HG03565 (cell line): ENCODE results near the gene GAREM2.
A peak's percentile ranks its signal among the peaks of the same experiment; 100 is the strongest.

Experiments used
- ATAC-seq: cut with Tn5 transposase; IDR thresholded peaks from one replicate; pipeline ENCODE4 v1.9.1; 2021; ENCODE audit warnings: mild to moderate bottlenecking, moderate library complexity; ENCODE audit not compliant: unreplicated experiment

Gene GAREM2

DNA sequence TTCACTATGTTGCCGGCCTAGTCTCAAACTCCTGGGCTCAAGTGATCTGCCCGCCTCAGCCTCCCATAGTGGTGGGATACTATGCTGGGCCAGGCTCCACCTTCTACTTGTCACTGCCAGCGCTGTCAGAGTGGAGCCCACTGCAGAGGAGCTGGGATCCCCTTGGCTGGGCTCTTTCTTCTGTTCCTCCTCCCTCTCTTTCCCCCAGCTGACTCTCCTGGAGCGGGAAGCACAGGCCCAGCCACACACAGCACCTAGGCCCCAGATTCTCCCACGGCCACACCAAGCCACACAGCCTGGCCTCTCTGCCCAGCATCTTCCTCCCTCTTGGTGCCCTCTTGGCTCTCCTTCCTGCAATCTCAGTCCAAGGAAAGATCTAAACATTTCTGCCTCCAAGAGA is 3.7 kb upstream of the GAREM2 start:
- no peak for ATAC-seq

DNA sequence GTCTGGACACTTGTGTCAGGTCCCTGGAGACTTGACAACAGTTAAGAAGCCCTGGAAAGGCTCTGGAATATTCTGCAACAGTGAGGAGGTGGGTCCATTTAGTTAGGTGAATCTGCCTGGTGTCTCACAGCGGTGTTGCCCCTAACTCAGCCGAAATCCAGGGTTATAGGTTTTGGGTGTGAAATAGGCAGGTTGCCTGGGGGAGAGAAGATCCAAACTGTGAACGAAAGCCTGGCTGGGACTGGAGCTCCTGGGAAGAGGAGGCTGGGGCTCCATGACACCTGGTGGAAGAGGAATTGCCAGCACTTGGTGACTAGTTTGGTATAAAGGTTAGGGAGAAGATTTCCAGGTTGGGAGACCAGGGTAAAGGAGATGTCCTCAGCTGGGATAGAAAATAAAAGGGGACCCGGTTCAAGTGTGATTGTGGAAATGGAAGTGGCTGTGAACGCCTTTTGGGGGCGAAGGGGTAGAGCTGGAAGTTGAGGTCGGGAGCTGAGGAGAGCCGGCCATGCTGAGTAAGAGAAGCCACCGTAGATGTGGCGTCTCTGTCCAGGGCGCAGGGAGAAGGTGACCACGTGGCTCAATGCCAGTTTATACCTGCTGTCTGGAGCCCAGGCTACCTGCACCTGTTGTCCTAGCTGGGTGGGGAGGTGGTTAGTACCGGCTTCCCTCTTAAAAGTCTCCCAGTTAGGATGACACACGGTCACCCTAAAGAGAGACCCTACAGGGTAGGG is 3.0 kb upstream of the GAREM2 start:
- no peak for ATAC-seq

DNA sequence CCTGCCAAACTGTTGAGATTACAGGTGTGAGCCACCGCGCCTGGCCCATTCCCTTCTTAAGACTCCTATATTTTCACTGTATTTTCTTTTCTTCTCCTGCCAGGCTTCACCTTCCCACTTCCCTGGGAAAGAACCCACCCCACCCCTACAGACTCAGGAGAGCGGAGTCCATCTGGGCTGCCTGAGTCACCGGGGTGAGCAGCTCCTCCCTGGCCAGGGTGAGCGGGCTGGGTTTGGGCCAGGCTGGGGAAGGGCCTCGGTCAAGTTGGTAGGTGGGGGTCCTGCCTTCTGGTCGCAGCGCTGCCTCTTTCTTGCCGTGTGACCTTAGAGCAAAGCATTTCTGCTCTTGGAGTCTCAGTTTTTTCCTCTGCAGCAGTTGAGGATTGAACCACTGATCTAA is 2.1 kb upstream of the GAREM2 start:
- ATAC-seq = no peak

DNA sequence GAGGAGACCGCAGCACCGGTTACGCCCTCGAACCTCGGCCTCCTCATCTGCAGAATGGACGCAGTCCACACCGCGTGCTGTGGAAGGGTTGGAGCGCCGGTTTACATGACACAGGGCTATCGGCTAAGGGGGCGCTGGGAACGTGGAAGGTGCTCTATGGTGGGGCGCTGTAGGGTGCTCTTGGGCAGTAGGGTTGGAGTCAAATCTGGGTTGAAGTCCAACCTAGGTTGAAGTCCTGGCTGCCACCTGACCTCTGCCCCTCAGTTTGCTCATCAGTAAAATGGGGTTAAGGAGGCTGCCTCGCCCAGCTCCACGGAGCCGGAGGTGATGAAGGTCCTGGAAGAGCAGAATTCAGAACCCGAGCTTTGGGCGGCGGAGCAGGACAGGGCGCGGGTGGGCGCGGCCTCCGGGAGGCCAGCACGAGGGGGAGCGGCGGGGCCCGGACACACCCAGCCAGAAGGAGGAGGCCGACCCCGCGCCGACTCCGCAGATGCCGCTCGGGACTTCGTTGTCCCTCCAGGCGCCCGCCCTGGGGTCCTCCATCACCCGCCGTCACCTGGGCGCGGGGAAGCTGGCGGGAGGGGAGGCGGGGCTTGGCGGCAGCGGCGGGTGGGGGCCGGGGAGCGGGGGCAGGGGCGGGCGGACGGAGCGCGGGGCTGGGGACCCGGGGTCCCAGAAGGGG is 558 bp upstream of the GAREM2 start:
- ATAC-seq = no peak

GRCh38 chr2:26173776-26174482 is 1.0 kb downstream of the GAREM2 start:
- no peak for ATAC-seq

DNA sequence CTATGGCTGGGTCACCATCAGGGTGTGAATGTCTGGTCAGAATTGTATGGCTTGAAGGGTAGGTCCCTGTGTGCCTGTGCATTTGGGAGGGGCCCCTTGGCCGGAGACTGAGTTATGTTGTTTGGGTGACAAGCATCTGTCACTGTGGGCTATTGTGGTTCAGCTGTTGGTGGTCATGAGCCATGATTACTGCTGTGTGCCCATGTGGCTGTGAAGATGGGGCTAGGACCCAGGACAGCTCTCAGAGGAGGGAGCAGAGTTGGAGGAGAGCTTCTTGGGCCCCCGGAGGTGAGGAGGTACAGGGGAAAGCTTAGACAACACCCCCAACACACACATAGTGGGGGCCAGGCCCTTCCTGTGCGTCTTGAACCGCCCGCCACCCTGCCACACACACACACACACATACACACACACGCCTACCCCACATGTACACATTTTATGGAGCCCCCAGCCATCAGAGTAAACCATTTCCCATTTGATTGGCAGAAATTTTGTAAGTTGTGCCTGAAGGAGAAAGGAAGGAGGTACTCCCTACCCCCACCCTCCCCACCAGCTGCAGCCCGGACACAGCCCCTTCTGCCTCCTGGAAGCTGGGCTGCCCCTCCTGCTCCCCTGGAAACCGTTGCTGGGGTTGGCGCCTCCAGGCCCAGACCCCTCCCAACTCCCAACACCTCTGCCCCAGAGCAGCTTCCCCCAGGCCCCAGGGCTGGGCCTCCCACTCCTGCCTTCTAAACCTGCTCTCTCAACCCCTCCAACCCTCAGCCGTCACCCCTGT is 2.0 kb downstream of the GAREM2 start:
- no peak for ATAC-seq

GRCh38 chr2:26175466-26176278 is 2.8 kb downstream of the GAREM2 start:
- no peak for ATAC-seq

GRCh38 chr2:26176279-26176615 is 3.4 kb downstream of the GAREM2 start:
- ATAC-seq = no peak

DNA sequence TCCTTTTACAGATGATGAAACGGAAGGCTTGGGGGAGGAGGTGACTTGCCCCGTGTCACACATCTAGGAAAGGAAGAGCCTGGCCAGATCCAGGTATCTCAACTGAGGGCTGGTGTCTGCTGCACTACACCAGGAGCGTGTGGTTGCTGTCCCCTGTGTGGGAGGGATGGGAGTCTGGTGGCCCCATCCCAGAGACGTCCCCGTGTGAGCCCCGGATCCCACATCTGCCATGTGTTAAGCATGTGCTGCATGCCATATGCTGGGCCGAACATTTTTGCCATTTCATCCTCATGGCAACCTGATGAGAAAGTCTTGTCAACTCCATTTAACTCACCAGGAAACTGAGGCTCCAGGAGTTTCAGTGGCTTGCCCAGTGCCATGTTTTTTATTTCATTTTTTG is 4.2 kb downstream of the GAREM2 start:
- no peak for ATAC-seq

DNA sequence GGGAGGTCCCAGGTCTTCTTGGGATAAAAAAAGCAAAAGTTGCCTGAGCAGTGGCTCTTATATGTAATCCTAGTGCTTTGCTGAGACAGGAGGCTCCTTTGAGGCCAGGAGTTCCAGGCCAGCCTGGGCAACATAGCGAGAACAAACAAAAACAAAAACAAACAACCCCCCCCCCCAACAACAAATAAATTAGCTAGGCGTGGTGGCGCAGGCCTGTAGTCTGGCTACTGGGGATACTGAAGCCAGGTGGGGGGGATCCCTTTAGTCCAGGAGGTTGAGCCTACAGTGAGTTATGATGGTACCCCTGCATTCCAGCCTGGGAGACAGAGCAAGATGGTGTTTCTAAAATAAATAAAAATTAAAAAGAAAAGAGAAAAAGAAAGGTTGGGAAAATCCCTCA is 5.4 kb downstream of the GAREM2 start:
- ATAC-seq = no peak

DNA sequence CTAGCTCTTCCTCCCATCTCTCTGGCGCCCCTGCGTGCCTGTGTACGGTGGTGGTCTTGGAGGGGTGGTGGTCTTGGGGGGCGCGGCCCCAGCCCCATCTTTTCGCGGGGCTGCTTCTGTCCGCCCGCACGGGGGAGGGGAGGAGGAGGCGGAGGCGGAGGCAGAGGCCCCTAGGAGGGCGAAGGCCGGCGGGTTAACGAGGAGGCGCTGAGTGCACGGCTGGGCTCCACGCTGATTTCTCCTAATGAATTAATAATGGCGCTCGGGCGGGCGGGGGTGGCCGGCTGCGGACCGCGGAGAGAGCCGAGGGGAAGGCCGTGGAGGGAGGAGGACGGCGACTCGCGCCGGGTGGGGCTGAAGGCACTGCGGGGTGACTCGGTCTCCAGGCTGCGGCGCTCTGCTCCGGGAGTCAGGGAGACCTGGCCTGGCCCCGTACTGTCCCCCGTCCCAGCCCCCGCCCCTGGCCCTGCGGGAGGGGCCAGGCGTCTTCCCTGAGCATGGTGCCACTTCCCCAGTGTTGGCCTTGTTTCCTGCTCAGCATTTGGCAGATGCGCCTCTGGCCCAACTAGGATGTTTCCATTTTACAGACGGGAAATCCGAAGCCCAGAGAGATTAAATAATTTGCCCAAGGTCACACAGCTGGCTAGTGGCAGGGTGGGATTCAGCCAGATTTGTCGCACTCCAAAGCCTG is 6.0 kb downstream of the GAREM2 start:
- no peak for ATAC-seq

DNA sequence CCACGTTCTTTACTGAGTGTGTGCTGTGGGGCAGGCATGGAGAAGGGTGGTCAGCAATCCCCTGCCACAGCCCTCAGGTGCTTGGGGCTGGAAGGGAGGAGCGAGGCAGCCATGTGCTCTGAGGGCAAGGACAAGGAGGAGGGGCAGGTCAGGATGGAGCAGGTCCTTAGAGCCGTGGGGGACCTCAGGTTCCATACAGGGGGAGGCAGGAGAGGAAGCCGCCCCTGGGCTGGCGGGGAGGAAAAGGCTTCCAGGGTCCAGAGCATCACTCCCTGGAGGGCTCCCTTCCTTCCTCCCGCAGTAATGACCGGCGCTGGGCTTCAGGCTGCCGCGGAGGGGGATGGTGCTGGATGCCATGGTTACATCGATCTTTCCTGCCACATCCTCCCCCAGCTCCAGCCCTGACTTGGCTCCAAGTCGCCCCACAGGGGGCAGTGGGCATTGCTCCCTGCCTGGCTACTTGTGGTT is 6.6 kb downstream of the GAREM2 start:
- no peak for ATAC-seq

- ATAC-seq = no peak
These were observed 9.6 kb downstream of the GAREM2 start for GRCh38 chr2:26182441-26182840.

- no peak for ATAC-seq
These were observed 10.2 kb downstream of the GAREM2 start for GRCh38 chr2:26182887-26183630.

DNA sequence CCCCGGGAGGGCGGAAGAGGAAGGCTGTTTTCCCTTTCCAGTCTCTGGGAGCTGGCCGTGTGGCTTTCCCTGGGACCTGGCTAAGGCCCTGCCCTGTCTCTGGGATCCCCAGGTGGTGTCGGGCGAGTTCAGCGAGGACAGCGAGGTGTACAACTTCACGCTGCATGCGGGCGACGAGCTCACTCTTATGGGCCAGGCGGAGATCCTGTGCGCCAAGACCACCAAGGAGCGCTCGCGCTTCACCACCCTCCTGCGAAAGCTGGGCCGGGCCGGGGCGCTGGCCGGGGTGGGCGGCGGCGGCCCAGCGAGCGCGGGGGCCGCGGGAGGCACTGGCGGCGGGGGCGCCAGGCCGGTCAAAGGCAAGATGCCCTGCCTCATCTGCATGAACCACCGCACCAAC is 11.2 kb downstream of the GAREM2 start:
- no peak for ATAC-seq

GRCh38 chr2:26184555-26185303 is 11.8 kb downstream of the GAREM2 start:
- ATAC-seq = peak; percentile 84

GRCh38 chr2:26185304-26185928 is 12.5 kb downstream of the GAREM2 start:
- no peak for ATAC-seq
